Measurements from ENCODE around the gene RNF157. TPM values are rescaled to one million over a fixed set of nuclear protein-coding genes. Genes with fewer than 3 reads are reported as not detected.
"Not testable (repeated sequence)": the region's sequence is repeated elsewhere in the genome, so short reads cannot be mapped to it uniquely, and the experiment has no call there.

Gene RNF157
- total and polyA plus RNA-seq, 4 donors = 0.36 to 3.8 (median 1.8) TPM

DNA sequence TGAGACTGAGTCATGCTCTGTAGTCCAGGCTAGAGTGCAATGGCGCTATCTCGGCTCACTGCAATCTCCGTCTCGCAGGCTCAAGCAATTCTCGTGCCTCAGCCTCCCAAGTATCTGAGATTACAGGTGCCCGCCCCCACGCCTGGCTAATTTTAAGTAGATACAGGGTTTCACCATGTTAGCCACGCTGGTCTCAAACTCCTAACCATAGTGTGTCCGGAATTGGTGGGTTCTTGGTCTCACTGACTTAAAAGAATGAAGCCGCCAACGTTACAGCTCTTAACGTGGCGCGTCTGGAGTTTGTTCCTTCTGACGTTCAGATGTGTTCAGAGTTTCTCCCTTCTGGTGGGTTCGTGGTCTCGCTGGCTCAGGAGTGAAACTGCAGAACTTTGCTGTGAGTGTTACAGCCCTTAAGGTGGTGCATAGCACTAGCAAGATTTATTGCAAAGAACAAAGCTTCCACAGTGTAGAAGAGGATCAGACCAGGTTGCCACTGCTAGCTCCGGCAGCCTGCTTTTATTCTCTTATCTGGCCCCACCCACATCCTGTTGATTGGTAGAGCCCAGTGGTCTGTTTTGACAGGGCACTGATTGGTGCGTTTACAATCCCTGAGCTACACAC is 16.2 kb upstream of the RNF157 start:
- intact Hi-C loops (cut with DNase I); H3K4me1 ChIP-seq (ENCODE audit: control insufficient read depth in 1 of 2, insufficient read depth in 2 of 2, low read length in 2 of 2); H3K27ac ChIP-seq (ENCODE audit: low read depth in 1 of 2, low read length in 2 of 2); ATAC-seq (ENCODE audit: low FRiP score); H3K4me3 ChIP-seq (ENCODE audit: low read length in 2 of 2); H3K9me3 ChIP-seq (ENCODE audit: control insufficient read depth, low read length); H3K27me3 ChIP-seq (ENCODE audit: control insufficient read depth in 1 of 2, insufficient read depth in 2 of 2, low read length in 1 of 2); H3K36me3 ChIP-seq (ENCODE audit: control insufficient read depth in 1 of 2, insufficient read depth in 2 of 2, low read length in 1 of 2): not testable (repeated sequence)
- DNase-seq = peak; percentile 12 to 25
- WGBS, 2 donors = 78 to 81% methylated on average over 19 of the region's 19 CpGs

DNA sequence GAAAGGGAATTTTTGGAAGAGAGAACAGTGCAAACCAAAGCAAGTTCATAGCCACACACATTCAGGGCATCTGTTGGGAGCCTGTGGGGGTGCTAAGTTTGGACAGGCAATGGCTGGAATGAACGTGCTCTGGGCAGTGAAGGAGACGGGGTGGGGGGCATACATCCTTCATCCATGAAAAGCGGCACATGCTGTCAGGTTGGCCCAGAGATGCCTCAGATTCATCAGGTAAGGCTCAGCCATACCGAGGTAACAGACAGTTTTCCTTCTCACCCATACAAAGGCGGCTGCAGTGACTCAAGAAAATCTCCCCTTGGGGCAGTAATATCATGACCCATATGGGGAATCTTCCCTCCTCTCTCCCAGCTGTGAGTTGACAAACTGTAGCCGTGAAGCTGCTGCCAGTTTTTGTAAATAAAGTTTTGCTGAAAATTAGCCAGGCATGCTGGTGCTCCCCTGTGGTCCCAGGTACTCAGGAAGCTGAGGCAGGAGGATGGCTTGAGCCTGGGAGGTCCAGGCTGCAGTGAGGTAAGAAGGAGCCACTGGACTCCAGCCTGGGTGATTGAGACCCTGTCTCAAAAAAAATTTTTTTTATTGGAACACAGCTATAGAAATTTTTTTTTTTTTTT is 15.6 kb upstream of the RNF157 start:
- Histone ChIP-seq H3K27me3 (ENCODE audit: control insufficient read depth in 1 of 2, insufficient read depth in 2 of 2, low read length in 1 of 2) (no peaks in the 10 kb centered on the region), H3K4me3 (ENCODE audit: low read length in 2 of 2) (no peak overlapping the region), H3K36me3 (ENCODE audit: control insufficient read depth in 1 of 2, insufficient read depth in 2 of 2, low read length in 1 of 2) (no peaks in the 10 kb centered on the region), H3K27ac (ENCODE audit: low read depth in 1 of 2, low read length in 2 of 2) (no peak overlapping the region), H3K9me3 (ENCODE audit: control insufficient read depth, low read length) (no peaks in the 10 kb centered on the region), H3K4me1 (ENCODE audit: control insufficient read depth in 1 of 2, insufficient read depth in 2 of 2, low read length in 2 of 2) (no peaks in the 10 kb centered on the region)
- intact Hi-C loops (cut with DNase I) = no loop called here
- 65% methylated on average over 6 of the region's 6 CpGs for WGBS, 2 donors
- peak in 1 of 2 donors; percentile 10 for DNase-seq
- ATAC-seq (ENCODE audit: low FRiP score) = no peak

DNA sequence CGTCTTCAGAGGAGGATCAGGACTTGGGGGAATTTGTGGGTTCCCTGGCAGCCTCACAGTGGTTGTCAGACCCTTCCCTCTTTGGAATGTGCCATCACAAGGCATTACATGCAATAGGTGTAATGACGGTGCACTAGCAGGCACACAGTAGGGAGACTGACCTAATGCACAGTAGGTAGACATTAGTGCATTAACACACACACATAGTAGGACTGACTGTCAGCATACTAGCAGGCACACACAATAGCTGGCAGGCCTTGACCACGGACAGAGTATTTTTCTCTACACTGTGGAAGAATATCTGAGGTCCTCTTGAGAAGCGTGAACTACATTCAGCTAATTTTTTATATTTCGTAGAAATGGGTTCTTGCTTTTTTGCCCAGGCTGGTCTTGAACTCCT is 14.0 kb upstream of the RNF157 start:
- WGBS, 2 donors = 87 to 88% methylated on average over 5 of the region's 5 CpGs
- ATAC-seq (ENCODE audit: low FRiP score) (no peak), DNase-seq (no peak)
- Histone ChIP-seq H3K4me1 (ENCODE audit: control insufficient read depth in 1 of 2, insufficient read depth in 2 of 2, low read length in 2 of 2) (no peaks in the 10 kb centered on the region), H3K9me3 (ENCODE audit: control insufficient read depth, low read length) (no peaks in the 10 kb centered on the region), H3K36me3 (ENCODE audit: control insufficient read depth in 1 of 2, insufficient read depth in 2 of 2, low read length in 1 of 2) (no peaks in the 10 kb centered on the region), H3K27me3 (ENCODE audit: control insufficient read depth in 1 of 2, insufficient read depth in 2 of 2, low read length in 1 of 2) (no peaks in the 10 kb centered on the region), H3K4me3 (ENCODE audit: low read length in 2 of 2) (no peak overlapping the region), H3K27ac (ENCODE audit: low read depth in 1 of 2, low read length in 2 of 2) (no peak overlapping the region)
- intact Hi-C loops (cut with DNase I) = no loop called here

DNA sequence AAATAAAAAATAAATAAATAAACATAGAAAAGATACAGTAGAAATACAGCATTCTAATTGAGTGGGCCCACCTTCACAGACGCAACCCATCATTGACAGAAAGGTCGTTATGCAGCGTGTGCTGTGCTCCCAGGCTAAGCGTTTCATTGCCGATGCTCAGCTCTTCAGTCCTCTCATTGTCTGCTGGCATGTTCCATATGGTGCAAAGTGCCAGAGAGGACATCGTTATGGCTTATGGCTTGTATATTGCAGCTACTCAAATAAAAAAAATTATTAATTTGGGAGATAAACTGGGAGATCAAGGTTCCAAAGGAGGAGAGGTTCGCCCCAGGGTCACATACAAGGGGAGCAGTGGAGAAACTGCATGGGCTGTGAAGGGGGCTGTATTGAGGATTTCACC is 13.5 kb upstream of the RNF157 start:
- no peak for ATAC-seq (ENCODE audit: low FRiP score)
- no peaks in the 10 kb centered on the region for H3K9me3 ChIP-seq (ENCODE audit: control insufficient read depth, low read length)
- no peak overlapping the region for H3K27ac ChIP-seq (ENCODE audit: low read depth in 1 of 2, low read length in 2 of 2)
- intact Hi-C loops (cut with DNase I) = no loop called here
- H3K36me3 ChIP-seq (ENCODE audit: control insufficient read depth in 1 of 2, insufficient read depth in 2 of 2, low read length in 1 of 2) = no peaks in the 10 kb centered on the region
- H3K4me1 ChIP-seq (ENCODE audit: control insufficient read depth in 1 of 2, insufficient read depth in 2 of 2, low read length in 2 of 2) = no peaks in the 10 kb centered on the region
- DNase-seq = peak in 1 of 2 donors; percentile 25
- WGBS, 2 donors = 91 to 95% methylated on average over 7 of the region's 7 CpGs
- H3K4me3 ChIP-seq (ENCODE audit: low read length in 2 of 2) = no peak overlapping the region
- H3K27me3 ChIP-seq (ENCODE audit: control insufficient read depth in 1 of 2, insufficient read depth in 2 of 2, low read length in 1 of 2) = no peaks in the 10 kb centered on the region

GRCh38 chr17:76252967-76253766 is 12.9 kb upstream of the RNF157 start:
- WGBS, 2 donors = 89 to 90% methylated on average over 23 of the region's 23 CpGs
- ATAC-seq (ENCODE audit: low FRiP score); H3K4me1 ChIP-seq (ENCODE audit: control insufficient read depth in 1 of 2, insufficient read depth in 2 of 2, low read length in 2 of 2); H3K4me3 ChIP-seq (ENCODE audit: low read length in 2 of 2); intact Hi-C loops (cut with DNase I); H3K27ac ChIP-seq (ENCODE audit: low read depth in 1 of 2, low read length in 2 of 2); H3K9me3 ChIP-seq (ENCODE audit: control insufficient read depth, low read length); H3K27me3 ChIP-seq (ENCODE audit: control insufficient read depth in 1 of 2, insufficient read depth in 2 of 2, low read length in 1 of 2); H3K36me3 ChIP-seq (ENCODE audit: control insufficient read depth in 1 of 2, insufficient read depth in 2 of 2, low read length in 1 of 2): not testable (repeated sequence)
- peak in 1 of 2 donors; percentile 71 for DNase-seq

DNA sequence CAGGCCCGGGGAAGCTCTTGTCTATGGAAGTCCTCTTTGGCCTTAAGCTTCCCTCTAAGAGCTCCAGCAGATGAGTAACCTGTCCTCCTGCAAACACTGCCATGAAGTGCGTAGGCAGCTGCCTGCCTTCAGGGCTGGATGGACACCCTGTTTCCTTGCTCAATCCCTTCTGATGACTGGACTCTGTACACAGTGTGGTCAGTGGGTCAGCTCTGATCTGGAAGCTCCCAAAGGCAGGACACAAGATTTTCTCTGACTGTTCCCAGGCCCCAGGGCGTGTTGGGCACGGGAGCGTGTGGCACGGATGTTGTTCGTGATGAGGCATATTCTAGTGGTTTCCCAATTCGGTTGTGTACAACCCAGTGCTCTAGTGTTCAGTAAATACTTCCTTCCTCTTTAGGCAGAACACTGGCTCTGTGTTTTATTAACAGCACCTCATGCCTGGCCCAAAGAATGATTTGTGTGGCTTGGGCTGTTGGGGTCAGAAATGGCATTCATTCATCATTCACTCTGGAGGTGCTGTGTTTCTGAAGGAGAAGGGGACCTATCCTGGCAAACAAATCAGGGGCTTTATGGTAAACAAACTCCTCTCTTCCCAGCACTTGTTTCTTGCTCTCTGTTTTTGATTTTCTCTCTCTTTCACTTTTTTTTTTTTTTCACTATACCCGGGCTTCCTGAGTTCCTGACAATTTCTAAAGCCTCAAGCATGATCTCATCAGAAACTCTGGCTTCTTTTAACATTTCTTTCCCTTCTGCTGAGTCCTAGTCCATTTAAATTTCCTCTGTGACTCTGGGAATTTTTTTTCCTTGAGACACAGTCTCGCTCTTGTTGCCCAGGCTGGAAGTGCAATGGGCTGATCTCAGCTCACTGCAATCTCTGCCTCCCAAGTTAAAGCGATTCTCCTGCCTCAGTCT is 12.0 kb upstream of the RNF157 start:
- H3K4me1 ChIP-seq (ENCODE audit: control insufficient read depth in 1 of 2, insufficient read depth in 2 of 2, low read length in 2 of 2) = no peaks in the 10 kb centered on the region
- no peaks in the 10 kb centered on the region for H3K27me3 ChIP-seq (ENCODE audit: control insufficient read depth in 1 of 2, insufficient read depth in 2 of 2, low read length in 1 of 2)
- ATAC-seq (ENCODE audit: low FRiP score) = peak; percentile 78
- H3K9me3 ChIP-seq (ENCODE audit: control insufficient read depth, low read length) = no peaks in the 10 kb centered on the region
- 59% methylated on average over 11 of the region's 11 CpGs for WGBS, 2 donors
- no peak overlapping the region for H3K4me3 ChIP-seq (ENCODE audit: low read length in 2 of 2)
- no peaks in the 10 kb centered on the region for H3K36me3 ChIP-seq (ENCODE audit: control insufficient read depth in 1 of 2, insufficient read depth in 2 of 2, low read length in 1 of 2)
- intact Hi-C loops (cut with DNase I) = no loop called here
- DNase-seq = peak; percentile 80 to 81
- H3K27ac ChIP-seq (ENCODE audit: low read depth in 1 of 2, low read length in 2 of 2) = no peak overlapping the region

DNA sequence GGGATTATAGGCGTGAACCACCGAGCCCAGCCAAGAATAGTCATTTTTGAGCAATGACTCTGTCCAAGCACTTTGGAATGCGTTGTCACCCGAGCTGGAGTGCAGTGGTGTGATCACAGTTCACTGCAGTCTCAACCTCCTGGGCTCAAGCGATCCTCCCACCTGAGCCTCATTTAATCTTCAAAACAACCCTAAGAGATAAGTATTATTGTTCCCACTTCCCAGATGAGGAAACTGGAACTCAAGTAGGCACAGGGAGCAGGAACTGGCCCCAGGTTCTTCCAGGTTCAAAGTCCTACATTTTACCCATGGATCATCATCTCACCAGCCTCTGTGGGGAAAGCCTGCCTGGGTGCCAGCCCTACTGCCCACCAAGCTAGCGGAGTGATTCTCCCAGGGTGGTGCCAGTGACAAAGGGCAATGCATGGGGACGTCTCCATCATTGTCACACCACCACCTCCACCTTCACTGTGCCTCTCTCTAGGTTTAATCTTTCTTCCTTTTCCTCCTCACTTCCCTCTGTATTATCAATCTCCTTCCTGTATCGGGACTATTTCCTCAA is 11.3 kb upstream of the RNF157 start:
- no peak overlapping the region for H3K27ac ChIP-seq (ENCODE audit: low read depth in 1 of 2, low read length in 2 of 2)
- H3K27me3 ChIP-seq (ENCODE audit: control insufficient read depth in 1 of 2, insufficient read depth in 2 of 2, low read length in 1 of 2) = peaks cover 0 to under 1% of the 10 kb centered on the region in 2 donors
- no peaks in the 10 kb centered on the region for H3K36me3 ChIP-seq (ENCODE audit: control insufficient read depth in 1 of 2, insufficient read depth in 2 of 2, low read length in 1 of 2)
- H3K4me1 ChIP-seq (ENCODE audit: control insufficient read depth in 1 of 2, insufficient read depth in 2 of 2, low read length in 2 of 2) = no peaks in the 10 kb centered on the region
- 80 to 87% methylated on average over 8 of the region's 8 CpGs for WGBS, 2 donors
- H3K9me3 ChIP-seq (ENCODE audit: control insufficient read depth, low read length) = peaks cover under 1% of the 10 kb centered on the region
- DNase-seq = peak in 1 of 2 donors; percentile 21
- ATAC-seq (ENCODE audit: low FRiP score) = no peak
- no peak overlapping the region for H3K4me3 ChIP-seq (ENCODE audit: low read length in 2 of 2)
- intact Hi-C loops (cut with DNase I) = no loop called here

- intact Hi-C loops (cut with DNase I) = no loop called here
- ATAC-seq (ENCODE audit: low FRiP score) = no peak
- Histone ChIP-seq H3K4me1 (ENCODE audit: control insufficient read depth in 1 of 2, insufficient read depth in 2 of 2, low read length in 2 of 2) (no peaks in the 10 kb centered on the region), H3K4me3 (ENCODE audit: low read length in 2 of 2) (no peak overlapping the region), H3K9me3 (ENCODE audit: control insufficient read depth, low read length) (peaks cover 2% of the 10 kb centered on the region), H3K36me3 (ENCODE audit: control insufficient read depth in 1 of 2, insufficient read depth in 2 of 2, low read length in 1 of 2) (no peaks in the 10 kb centered on the region), H3K27me3 (ENCODE audit: control insufficient read depth in 1 of 2, insufficient read depth in 2 of 2, low read length in 1 of 2) (peaks cover 0 to 2% of the 10 kb centered on the region in 2 donors), H3K27ac (ENCODE audit: low read depth in 1 of 2, low read length in 2 of 2) (no peak overlapping the region)
- peak in 1 of 2 donors; percentile 2 for DNase-seq
- 81 to 84% methylated on average over 6 of the region's 6 CpGs for WGBS, 2 donors
Observed at GRCh38 chr17:76250141-76250540, 9.8 kb upstream of the RNF157 start.

Data from aorta (tissue), 5 donors.